SU-DHL-6 (cell line): Measurements from ENCODE around the gene MSH3.

ENCODE experiments used
- H2AFZ ChIP-seq: fragments of 200-600 bp; sonication (generic); 2 replicates; pipeline ENCODE4 v1.6.1; 2014; ENCODE audit warnings: low read depth, mild to moderate bottlenecking, moderate library complexity, mixed read lengths, antibody characterized with exemption, low read length; ENCODE audit not compliant: severe bottlenecking
- H3F3A ChIP-seq: fragments of 200-600 bp; shearing (Covaris generic); 2 replicates; pipeline ENCODE4 v1.6.0; 2016; ENCODE audit warnings: antibody characterized with exemption, mild to moderate bottlenecking; ENCODE audit not compliant: insufficient read depth
- H3K27ac ChIP-seq: fragments of 200-600 bp; sonication (generic); 2 replicates; pipeline ENCODE4 v1.5.1; 2016; ENCODE audit warnings: low read depth, mild to moderate bottlenecking, low read length, moderate library complexity, mixed read lengths
- H3K27me3 ChIP-seq: fragments of 200-600 bp; sonication (generic), shearing (Covaris generic); 2 replicates; pipeline ENCODE4 v1.6.0; 2014; ENCODE audit warnings: mild to moderate bottlenecking, low read length
- H3K36me3 ChIP-seq: fragments of 200-600 bp; sonication (generic); 2 replicates; pipeline ENCODE4 v1.6.1; 2014; ENCODE audit warnings: mild to moderate bottlenecking, low read length, mixed read lengths
- H3K4me2 ChIP-seq: fragments of 300-600, 200-600 bp; shearing (Covaris generic), sonication (generic); 2 replicates; pipeline ENCODE4 v1.6.0; 2014; ENCODE audit warnings: low read length, low read depth, mild to moderate bottlenecking; ENCODE audit not compliant: poor library complexity, severe bottlenecking
- H3K4me3 ChIP-seq: fragments of 200-600 bp; sonication (generic); 2 replicates; pipeline ENCODE4 v1.5.1; 2014; ENCODE audit warnings: antibody characterized with exemption, low read length, mild to moderate bottlenecking, mixed read lengths; ENCODE audit not compliant: insufficient read depth, poor library complexity, severe bottlenecking
- H3K79me2 ChIP-seq: fragments of 200-600 bp; sonication (generic); 2 replicates; pipeline ENCODE4 v1.6.1; 2014; ENCODE audit warnings: mild to moderate bottlenecking, low read length, moderate library complexity; ENCODE audit not compliant: insufficient read depth
- H3K9ac ChIP-seq: fragments of 200-600 bp; sonication (generic); 2 replicates; pipeline ENCODE4 v1.7.0; 2014; ENCODE audit warnings: mild to moderate bottlenecking, low read length
- H3K9me2 ChIP-seq: fragments of 200-600 bp; sonication (generic); replicated peaks from 2 replicates; pipeline ENCODE4 v1.6.1; 2014; ENCODE audit warnings: low read length; ENCODE audit not compliant: insufficient read depth
- H3K9me3 ChIP-seq: fragments of 200-600 bp; sonication (generic); 2 replicates; pipeline ENCODE4 v1.6.1; 2014; ENCODE audit warnings: low read length, mixed read lengths; ENCODE audit not compliant: insufficient read depth
- H4K20me1 ChIP-seq: fragments of 200-600 bp; sonication (generic); 2 replicates; pipeline ENCODE4 v1.6.1; 2014; ENCODE audit warnings: low read depth, mild to moderate bottlenecking, antibody characterized with exemption, low read length, moderate library complexity, mixed read lengths
- EZH2phosphoT487 ChIP-seq: fragments of 200-600 bp; sonication (generic), shearing (Covaris generic); conservative IDR thresholded peaks from 2 replicates; pipeline ENCODE4 v1.6.1; 2018; ENCODE audit warnings: mild to moderate bottlenecking, antibody characterized with exemption, low read length, moderate library complexity, mixed read lengths
- TF ChIP-seq, protein P1 (sequence below): fragments of 200-600 bp; sonication (generic); IDR thresholded peaks from one replicate; pipeline ENCODE4 v1.5.1; 2017; ENCODE audit warnings: antibody characterized with exemption, mild to moderate bottlenecking, low read length, moderate library complexity; ENCODE audit not compliant: insufficient read depth, poor library complexity, severe bottlenecking

Gene MSH3

DNA sequence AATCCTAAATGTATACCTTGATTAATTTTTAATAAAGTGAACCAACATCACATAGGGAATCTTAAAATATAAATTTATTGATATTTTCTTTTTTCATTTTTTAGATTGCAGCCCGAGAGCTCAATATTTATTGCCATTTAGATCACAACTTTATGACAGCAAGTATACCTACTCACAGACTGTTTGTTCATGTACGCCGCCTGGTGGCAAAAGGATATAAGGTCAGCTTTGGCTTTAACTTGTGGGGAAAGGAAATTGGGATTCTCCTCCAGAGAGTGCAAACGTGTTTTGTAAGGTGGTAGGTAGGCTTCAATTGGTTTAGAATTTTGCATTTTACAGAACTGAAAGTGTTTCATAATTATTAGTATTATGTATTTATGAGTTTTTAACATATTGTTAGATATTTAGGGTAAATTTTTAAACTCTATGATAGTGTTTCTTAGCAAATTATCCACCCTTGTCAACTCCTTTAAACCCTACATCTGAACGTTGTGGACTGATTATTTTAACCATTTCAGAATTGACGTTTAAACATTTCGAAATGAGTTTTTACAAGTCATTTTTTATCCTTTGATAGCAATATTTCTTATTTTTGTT is 17.8 kb downstream of the MSH3 start:
- no peaks in the 10 kb centered on the region for H3K27me3 ChIP-seq
- H3K36me3 ChIP-seq: peaks cover 27% of the 10 kb centered on the region

DNA sequence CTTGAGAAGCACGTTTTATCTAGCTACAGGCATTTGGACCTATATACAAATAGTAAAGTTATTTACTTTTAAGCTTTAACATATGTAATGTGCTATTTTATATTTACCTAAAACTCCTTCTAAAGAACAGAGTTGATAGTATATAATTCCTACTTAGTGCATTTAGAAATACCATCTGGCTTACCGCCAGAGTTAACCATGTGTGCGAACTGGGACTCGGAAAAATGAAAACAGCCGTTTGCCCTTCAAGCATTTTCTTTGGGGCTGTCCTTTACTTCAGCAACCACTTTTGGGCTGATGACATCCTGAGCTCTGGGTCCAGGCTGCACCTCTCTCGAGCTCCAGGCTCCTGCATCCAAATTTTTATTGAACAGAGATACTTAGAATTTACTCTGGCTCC is 22.3 kb downstream of the MSH3 start:
- no peak overlapping the region for H3K4me3 ChIP-seq
- no peak overlapping the region for H3K27ac ChIP-seq
- H3K9ac ChIP-seq: no peak overlapping the region
- H3K9me2 ChIP-seq: no peaks in the 10 kb centered on the region
- no peaks in the 10 kb centered on the region for H4K20me1 ChIP-seq
- H3K36me3 ChIP-seq: peaks cover 22% of the 10 kb centered on the region
- no peaks in the 10 kb centered on the region for H3K27me3 ChIP-seq
- H3K4me2 ChIP-seq: no peak overlapping the region
- H3K79me2 ChIP-seq: no peaks in the 10 kb centered on the region
- no peaks in the 10 kb centered on the region for H3K9me3 ChIP-seq
- no peak overlapping the region for H2AFZ ChIP-seq
- H3F3A ChIP-seq: peaks cover 3% of the 10 kb centered on the region; the same call in 1 of the 2 replicates
- no peak for TF ChIP-seq EZH2phosphoT487

More for the DNA sequence above, 17.8 kb downstream of the MSH3 start:
- TF ChIP-seq, protein P1, sequence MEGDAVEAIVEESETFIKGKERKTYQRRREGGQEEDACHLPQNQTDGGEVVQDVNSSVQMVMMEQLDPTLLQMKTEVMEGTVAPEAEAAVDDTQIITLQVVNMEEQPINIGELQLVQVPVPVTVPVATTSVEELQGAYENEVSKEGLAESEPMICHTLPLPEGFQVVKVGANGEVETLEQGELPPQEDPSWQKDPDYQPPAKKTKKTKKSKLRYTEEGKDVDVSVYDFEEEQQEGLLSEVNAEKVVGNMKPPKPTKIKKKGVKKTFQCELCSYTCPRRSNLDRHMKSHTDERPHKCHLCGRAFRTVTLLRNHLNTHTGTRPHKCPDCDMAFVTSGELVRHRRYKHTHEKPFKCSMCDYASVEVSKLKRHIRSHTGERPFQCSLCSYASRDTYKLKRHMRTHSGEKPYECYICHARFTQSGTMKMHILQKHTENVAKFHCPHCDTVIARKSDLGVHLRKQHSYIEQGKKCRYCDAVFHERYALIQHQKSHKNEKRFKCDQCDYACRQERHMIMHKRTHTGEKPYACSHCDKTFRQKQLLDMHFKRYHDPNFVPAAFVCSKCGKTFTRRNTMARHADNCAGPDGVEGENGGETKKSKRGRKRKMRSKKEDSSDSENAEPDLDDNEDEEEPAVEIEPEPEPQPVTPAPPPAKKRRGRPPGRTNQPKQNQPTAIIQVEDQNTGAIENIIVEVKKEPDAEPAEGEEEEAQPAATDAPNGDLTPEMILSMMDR: peak; percentile 80
- no peak for TF ChIP-seq EZH2phosphoT487
- H2AFZ ChIP-seq: no peak overlapping the region
- H3K9me2 ChIP-seq: no peaks in the 10 kb centered on the region
- peaks cover 13% of the 10 kb centered on the region; the same call in 1 of the 2 replicates for H3K79me2 ChIP-seq
- H3K9ac ChIP-seq: no peak overlapping the region
- no peaks in the 10 kb centered on the region for H4K20me1 ChIP-seq
- no peak overlapping the region for H3K4me3 ChIP-seq
- no peak overlapping the region for H3K27ac ChIP-seq
- no peaks in the 10 kb centered on the region for H3K9me3 ChIP-seq
- no peak overlapping the region for H3K4me2 ChIP-seq
- peaks cover 31% of the 10 kb centered on the region for H3F3A ChIP-seq

DNA sequence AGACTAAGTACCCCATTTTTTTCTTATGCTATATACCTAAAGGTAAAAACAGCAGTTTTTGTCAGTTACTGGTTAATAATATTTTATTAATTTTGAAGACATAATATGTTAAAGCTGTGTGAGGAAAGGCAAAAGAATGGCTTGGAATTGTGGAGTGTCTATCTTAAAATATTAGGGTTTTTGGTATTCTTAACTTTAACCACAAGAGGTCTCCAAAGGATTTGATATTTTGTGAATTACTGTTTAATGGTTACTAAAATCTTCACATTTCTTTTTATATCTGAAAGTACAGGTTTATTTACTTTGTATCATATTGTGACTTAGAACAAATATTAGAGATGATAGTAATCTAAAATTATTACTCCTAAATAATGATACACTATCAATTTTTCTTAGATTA is 32.3 kb downstream of the MSH3 start:
- Histone ChIP-seq H3K9ac (no peak overlapping the region), H3F3A (peaks cover 11% of the 10 kb centered on the region; the same call in 1 of the 2 replicates), H3K9me2 (no peaks in the 10 kb centered on the region), H3K27me3 (no peaks in the 10 kb centered on the region), H2AFZ (no peak overlapping the region), H3K27ac (no peak overlapping the region), H3K36me3 (peaks cover 21% of the 10 kb centered on the region), H3K9me3 (no peaks in the 10 kb centered on the region), H3K4me3 (no peak overlapping the region), H4K20me1 (no peaks in the 10 kb centered on the region), H3K4me2 (no peak overlapping the region), H3K79me2 (peaks cover 13% of the 10 kb centered on the region)
- TF ChIP-seq, protein P1: peak; percentile 11
- TF ChIP-seq EZH2phosphoT487: no peak

DNA sequence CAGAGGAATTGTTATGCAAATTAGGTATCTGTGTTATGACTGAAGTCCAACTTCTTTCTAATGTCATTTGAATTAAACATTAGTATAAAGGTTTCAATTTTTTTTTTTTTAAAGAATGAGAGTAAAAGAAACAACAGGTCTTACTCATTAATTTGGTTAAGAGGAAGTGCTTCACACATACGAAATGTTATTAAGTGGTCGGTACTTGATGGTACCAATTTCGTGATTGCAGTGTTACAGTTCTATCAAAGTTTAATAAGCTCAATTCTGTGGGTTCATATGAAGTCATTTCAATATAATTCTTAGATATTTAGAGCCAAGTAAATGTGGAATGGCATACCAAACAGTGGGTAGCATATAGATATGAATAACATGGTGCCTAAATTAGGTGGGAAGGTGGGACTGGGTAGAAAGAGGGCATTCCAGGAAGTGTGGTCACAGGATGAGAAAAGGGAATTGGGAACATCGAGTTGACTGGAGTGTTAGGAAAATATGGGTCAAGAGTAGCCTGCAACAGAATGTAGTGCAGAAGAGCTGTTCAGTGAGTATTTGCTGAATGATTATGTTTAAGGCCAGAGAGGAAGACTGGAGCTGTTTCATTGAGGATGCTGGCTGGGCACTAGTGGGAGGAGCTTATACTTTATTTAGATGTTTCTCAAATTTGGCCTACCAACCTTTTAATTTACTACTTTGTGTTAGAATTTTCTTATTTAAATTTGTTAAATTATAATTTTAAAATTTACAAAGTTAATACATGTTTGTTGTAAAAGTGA is 34.4 kb downstream of the MSH3 start:
- Histone ChIP-seq H4K20me1 (no peaks in the 10 kb centered on the region), H2AFZ (no peak overlapping the region), H3K79me2 (peaks cover 13% of the 10 kb centered on the region), H3K9me3 (no peaks in the 10 kb centered on the region), H3K36me3 (peaks cover 7% of the 10 kb centered on the region; the same call in 1 of the 2 replicates), H3K4me3 (no peak overlapping the region), H3K27me3 (no peaks in the 10 kb centered on the region), H3K27ac (no peak overlapping the region), H3F3A (peaks cover 11% of the 10 kb centered on the region; the same call in 1 of the 2 replicates), H3K9me2 (no peaks in the 10 kb centered on the region), H3K9ac (no peak overlapping the region), H3K4me2 (no peak overlapping the region)
- TF ChIP-seq, protein P1: no peak
- no peak for TF ChIP-seq EZH2phosphoT487
